ENCODE results near the gene NPAS3.
A peak's percentile ranks its signal among the peaks of the same experiment; 100 is the strongest.

Gene NPAS3

GRCh38 chr14:33375196-33375595 is 436.5 kb downstream of the NPAS3 start:
- H3K4me3 ChIP-seq (ENCODE audit: low read depth, low read length): no peak overlapping the region
- POLR2A ChIA-PET: no interaction called here
- H3K27ac ChIP-seq (ENCODE audit: extremely low read depth, low read depth, low read length): no peak overlapping the region
- peaks cover 5% of the 10 kb centered on the region; the same call in 1 of the 2 replicates for H3K4me1 ChIP-seq (ENCODE audit: control insufficient read depth, insufficient read depth, low read length)
- H3K9me3 ChIP-seq (ENCODE audit: control insufficient read depth, insufficient read depth, low read depth, low read length): no peaks in the 10 kb centered on the region
- CTCF ChIA-PET: interaction anchor here (0.6 kb wide), 1 partner anchor 513 kb away, joined by 4 read pairs; no protein-coding TSS in a partner anchor
- H3K36me3 ChIP-seq (ENCODE audit: control insufficient read depth in 2 of 2, insufficient read depth in 1 of 2, low read length in 2 of 2): no peaks in the 10 kb centered on the region
- TF ChIP-seq KLF8 (tag by site-specific recombination; IDR thresholded peaks at IDR 0.05) (no peak), ZNF366 (tag by site-specific recombination; conservative IDR thresholded peaks at IDR 0.05) (no peak), ZNF394 (tag by site-specific recombination; IDR thresholded peaks at IDR 0.05; ENCODE audit: borderline replicate concordance) (no peak), ZNF140 (tag by site-specific recombination; IDR thresholded peaks at IDR 0.05) (no peak), PRDM4 (tag by site-specific recombination; IDR thresholded peaks at IDR 0.05) (no peak), ZNF404 (tag by site-specific recombination; IDR thresholded peaks at IDR 0.05) (no peak)

GRCh38 chr14:33375786-33376185 is 437.1 kb downstream of the NPAS3 start:
- Histone ChIP-seq H3K36me3 (ENCODE audit: control insufficient read depth in 2 of 2, insufficient read depth in 1 of 2, low read length in 2 of 2) (no peaks in the 10 kb centered on the region), H3K4me1 (ENCODE audit: control insufficient read depth, insufficient read depth, low read length) (peaks cover 5% of the 10 kb centered on the region; the same call in 1 of the 2 replicates), H3K4me3 (ENCODE audit: low read depth, low read length) (no peak overlapping the region), H3K9me3 (ENCODE audit: control insufficient read depth, insufficient read depth, low read depth, low read length) (no peaks in the 10 kb centered on the region), H3K27ac (ENCODE audit: extremely low read depth, low read depth, low read length) (no peak overlapping the region)
- POLR2A ChIA-PET: no interaction called here
- CTCF ChIA-PET: interaction anchor here (0.6 kb wide), 1 partner anchor 514 kb away, joined by 4 read pairs; no protein-coding TSS in a partner anchor
- no peak for TF ChIP-seq ZNF23 (tag by site-specific recombination; IDR thresholded peaks at IDR 0.05; ENCODE audit: borderline replicate concordance)
- no peak for TF ChIP-seq ZNF48 (tag by site-specific recombination; IDR thresholded peaks at IDR 0.05)
- no peak for TF ChIP-seq ZNF768 (tag by site-specific recombination; IDR thresholded peaks at IDR 0.05)
- no peak for TF ChIP-seq ZSCAN16 (tag by site-specific recombination; IDR thresholded peaks at IDR 0.05)
- no peak for TF ChIP-seq ZBTB26 (tag by site-specific recombination; optimal IDR thresholded peaks at IDR 0.05)
- TF ChIP-seq ZSCAN30 (tag by site-specific recombination; IDR thresholded peaks at IDR 0.05): no peak
- TF ChIP-seq ZNF138 (tag by site-specific recombination; IDR thresholded peaks at IDR 0.05; ENCODE audit: borderline replicate concordance): no peak
- TF ChIP-seq ZNF610 (tag by site-specific recombination; IDR thresholded peaks at IDR 0.05; ENCODE audit: borderline replicate concordance): no peak
- no peak for TF ChIP-seq ZNF639 (tag by site-specific recombination; IDR thresholded peaks at IDR 0.05)
- no peak for TF ChIP-seq ZNF404 (tag by site-specific recombination; IDR thresholded peaks at IDR 0.05)

GRCh38 chr14:33376510-33376909 is 437.8 kb downstream of the NPAS3 start:
- CTCF ChIA-PET: no interaction called here
- H3K36me3 ChIP-seq (ENCODE audit: control insufficient read depth in 2 of 2, insufficient read depth in 1 of 2, low read length in 2 of 2): no peaks in the 10 kb centered on the region
- POLR2A ChIA-PET: no interaction called here

More at GRCh38 chr14:33376510-33376909, 437.8 kb downstream of the NPAS3 start:
- peaks cover 5% of the 10 kb centered on the region; the same call in 1 of the 2 replicates for H3K4me1 ChIP-seq (ENCODE audit: control insufficient read depth, insufficient read depth, low read length)
- H3K9me3 ChIP-seq (ENCODE audit: control insufficient read depth, insufficient read depth, low read depth, low read length): no peaks in the 10 kb centered on the region
- no peak overlapping the region for H3K4me3 ChIP-seq (ENCODE audit: low read depth, low read length)
- no peak overlapping the region for H3K27ac ChIP-seq (ENCODE audit: extremely low read depth, low read depth, low read length)
- TF ChIP-seq ZFP3 (tag by site-specific recombination; IDR thresholded peaks at IDR 0.05; ENCODE audit: low read depth) (no peak), ZNF433 (tag by site-specific recombination; IDR thresholded peaks at IDR 0.05; ENCODE audit: low read depth) (no peak), ZNF776 (tag by site-specific recombination; IDR thresholded peaks at IDR 0.05; ENCODE audit: borderline replicate concordance) (no peak), ZNF311 (tag by site-specific recombination; IDR thresholded peaks at IDR 0.05; ENCODE audit: borderline replicate concordance) (no peak), TCF7L2 (IDR thresholded peaks at IDR 0.05; ENCODE audit: borderline replicate concordance, low read depth, low read length) (no peak), ZNF292 (tag by site-specific recombination; IDR thresholded peaks at IDR 0.05; ENCODE audit: borderline replicate concordance, low read depth) (no peak), ZNF664 (tag by site-specific recombination; IDR thresholded peaks at IDR 0.05) (0 out of 2 replicates have a peak, but pooled peaks have one; percentile 14), FEZF1 (tag by site-specific recombination; IDR thresholded peaks at IDR 0.05) (peak; percentile 59), ZNF266 (tag by site-specific recombination; IDR thresholded peaks at IDR 0.05; ENCODE audit: low read depth) (no peak)
